HEK293 (cell line): ENCODE measurements around the gene RPS6KB2.

Experiments
- CTCF ChIA-PET: fragments of 350-600 bp; formaldehyde crosslinking; extraction: SDS; loops from one replicate; lab custom pipeline; 2021; ENCODE audit warnings: antibody characterized with exemption; lab: Yijun Ruan, JAX
- POLR2A ChIA-PET: fragments of 300-600 bp; formaldehyde crosslinking; extraction: SDS; loops from one replicate; lab custom pipeline; 2020; ENCODE audit warnings: antibody characterized with exemption, inconsistent platforms; lab: Yijun Ruan, JAX
- H3K27ac ChIP-seq: fragments of 200-500 bp; sonication (Bioruptor generic); 2 replicates; pipeline ENCODE4 v1.5.1; 2014; ENCODE audit warnings: low read depth, low read length, control low read depth, inconsistent platforms; ENCODE audit errors: extremely low read depth
- H3K36me3 ChIP-seq, 2 experiments: fragments of 200-500 bp in 1 of 2; sonication (Bioruptor generic) in 1 of 2; 1 replicate in 1 of 2; 2 replicates in 1 of 2; pipeline ENCODE4 v1.5.1; 2014 to 2017; ENCODE audit warnings: inconsistent platforms in 2 of 2, low read length in 2 of 2; ENCODE audit not compliant: control insufficient read depth in 2 of 2, insufficient read depth in 1 of 2
- H3K4me1 ChIP-seq: fragments of 200-500 bp; sonication (Bioruptor generic); 2 replicates; pipeline ENCODE4 v1.5.1; 2014; ENCODE audit warnings: mild to moderate bottlenecking, low read length, inconsistent platforms; ENCODE audit not compliant: control insufficient read depth, insufficient read depth
- H3K4me3 ChIP-seq: 2 replicates; pipeline ENCODE4 v1.5.1; 2011; ENCODE audit warnings: low read depth, mild to moderate bottlenecking, control low read depth, low read length, moderate library complexity
- H3K9me3 ChIP-seq: fragments of 200-500 bp; sonication (Bioruptor generic); 2 replicates; pipeline ENCODE4 v1.5.1; 2014; ENCODE audit warnings: low read depth, low read length, inconsistent platforms; ENCODE audit not compliant: control insufficient read depth, insufficient read depth
- SP7 ChIP-seq: fragments of 450-650 bp; formaldehyde crosslinking; IDR thresholded peaks from 2 replicates; pipeline ENCODE4 v1.5.1; 2016; ENCODE audit warnings: missing biosample characterization, missing genetic modification characterization
- TRIM28 ChIP-seq: IDR thresholded peaks from 2 replicates; pipeline ENCODE4 v1.6.1; 2011; ENCODE audit warnings: low read length, control low read depth, borderline replicate concordance
- ZEB2 ChIP-seq: fragments of 450-650 bp; formaldehyde crosslinking; IDR thresholded peaks from 2 replicates; pipeline ENCODE4 v1.5.1; 2016; ENCODE audit warnings: missing biosample characterization, missing genetic modification characterization
- ZNF146 ChIP-seq: fragments of 450-650 bp; formaldehyde crosslinking; IDR thresholded peaks from 2 replicates; pipeline ENCODE4 v1.5.1; 2016; ENCODE audit warnings: missing biosample characterization, missing genetic modification characterization
- ZNF2 ChIP-seq: fragments of 450-650 bp; formaldehyde crosslinking; IDR thresholded peaks from 2 replicates; pipeline ENCODE4 v1.5.1; 2016; ENCODE audit warnings: missing biosample characterization, missing genetic modification characterization
- ZNF211 ChIP-seq: fragments of 450-650 bp; formaldehyde crosslinking; IDR thresholded peaks from 2 replicates; pipeline ENCODE4 v1.5.1; 2016; ENCODE audit warnings: low read depth, missing biosample characterization, missing genetic modification characterization
- ZNF600 ChIP-seq: fragments of 450-650 bp; formaldehyde crosslinking; IDR thresholded peaks from 2 replicates; pipeline ENCODE4 v1.5.1; 2016; ENCODE audit warnings: missing biosample characterization, missing genetic modification characterization
- ZNF660 ChIP-seq: fragments of 450-650 bp; IDR thresholded peaks from 2 replicates; pipeline ENCODE4 v1.5.1; 2018; ENCODE audit warnings: missing biosample characterization, mild to moderate bottlenecking, missing genetic modification characterization
- ZNF707 ChIP-seq: fragments of 450-650 bp; formaldehyde crosslinking; IDR thresholded peaks from 2 replicates; pipeline ENCODE4 v1.5.1; 2016; ENCODE audit warnings: missing biosample characterization, missing genetic modification characterization
- ZNF768 ChIP-seq: fragments of 450-650 bp; formaldehyde crosslinking; IDR thresholded peaks from 2 replicates; pipeline ENCODE4 v1.5.1; 2018; ENCODE audit warnings: missing biosample characterization, mild to moderate bottlenecking, missing genetic modification characterization
- ZSCAN30 ChIP-seq: fragments of 450-650 bp; IDR thresholded peaks from 2 replicates; pipeline ENCODE4 v1.5.1; 2018; ENCODE audit warnings: missing biosample characterization, mild to moderate bottlenecking, missing genetic modification characterization, moderate library complexity
- TF ChIP-seq, protein P1 (sequence below): fragments of 450-650 bp; formaldehyde crosslinking; IDR thresholded peaks from 2 replicates; pipeline ENCODE4 v1.5.1; 2016; ENCODE audit warnings: missing biosample characterization, missing genetic modification characterization, low read depth
- TF ChIP-seq, protein P2 (sequence below): fragments of 450-650 bp; formaldehyde crosslinking; IDR thresholded peaks from 2 replicates; pipeline ENCODE4 v1.5.1; 2016; ENCODE audit warnings: missing biosample characterization, missing genetic modification characterization
- TF ChIP-seq, protein P3 (sequence below): fragments of 450-650 bp; formaldehyde crosslinking; IDR thresholded peaks from 2 replicates; pipeline ENCODE4 v1.5.1; 2016; ENCODE audit warnings: missing biosample characterization, missing genetic modification characterization, borderline replicate concordance
- TF ChIP-seq, protein P4 (sequence below): fragments of 450-650 bp; formaldehyde crosslinking; IDR thresholded peaks from 2 replicates; pipeline ENCODE4 v1.5.1; 2016; ENCODE audit warnings: missing biosample characterization, missing genetic modification characterization
- TF ChIP-seq, protein P5 (sequence below): fragments of 450-650 bp; formaldehyde crosslinking; IDR thresholded peaks from 2 replicates; pipeline ENCODE4 v1.5.1; 2016; ENCODE audit warnings: missing biosample characterization, missing genetic modification characterization
- TF ChIP-seq, protein P6 (sequence below): fragments of 450-650 bp; formaldehyde crosslinking; IDR thresholded peaks from 2 replicates; pipeline ENCODE4 v1.5.1; 2016; ENCODE audit warnings: missing biosample characterization, missing genetic modification characterization

The RPS6KB2 gene

DNA sequence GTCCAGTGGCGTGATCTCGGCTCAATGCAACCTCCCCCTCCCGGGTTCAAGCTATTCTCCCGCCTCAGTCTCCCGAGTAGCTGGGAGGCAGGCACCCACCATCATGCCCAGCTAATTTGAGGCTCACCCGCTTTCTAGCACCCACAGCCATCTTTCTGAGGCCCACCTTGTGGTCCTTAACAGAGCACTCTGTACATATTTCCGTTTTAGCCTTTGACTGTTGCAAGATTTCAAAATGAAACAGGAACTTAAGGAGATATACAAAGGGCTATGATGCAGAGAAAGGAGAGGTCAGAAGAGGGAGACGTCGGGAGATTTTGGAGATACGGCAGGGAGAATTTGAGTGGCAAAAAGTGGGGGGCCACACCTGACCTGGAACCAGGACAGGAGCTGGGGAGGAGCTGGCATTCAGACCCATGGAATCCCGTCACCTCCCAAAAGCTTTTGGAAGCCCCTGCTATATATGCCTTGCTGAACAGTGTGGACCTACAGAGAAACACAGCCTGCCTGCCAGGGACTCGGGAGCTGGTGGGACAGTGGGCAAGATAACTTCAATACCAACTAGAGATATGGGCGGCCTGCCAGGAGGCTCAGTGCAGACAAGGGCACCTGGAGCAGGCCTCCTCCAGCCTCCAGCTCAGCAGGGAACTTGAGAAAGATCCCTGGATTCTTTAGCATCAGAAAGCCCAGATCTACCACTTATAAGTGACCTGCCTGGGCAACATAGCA, 46.9 kb upstream of the RPS6KB2 start:
- Histone ChIP-seq H3K4me1 (no peaks in the 10 kb centered on the region), H3K27ac (no peak overlapping the region), H3K4me3 (no peak overlapping the region), H3K9me3 (no peaks in the 10 kb centered on the region), H3K36me3 (no peaks in the 10 kb centered on the region)
- POLR2A ChIA-PET = interaction anchor here (0.7 to 3.2 kb wide), 5 partner anchors 10 to 30 kb away, joined by 3 to 15 read pairs (median 7); partner anchors contain the start of genes POLD4 and RAD9A
- no peak for TF ChIP-seq ZNF707 (tag by site-specific recombination)
- TF ChIP-seq ZNF211 (tag by site-specific recombination) = no peak
- TF ChIP-seq ZNF146 = no peak
- TF ChIP-seq, protein P1, sequence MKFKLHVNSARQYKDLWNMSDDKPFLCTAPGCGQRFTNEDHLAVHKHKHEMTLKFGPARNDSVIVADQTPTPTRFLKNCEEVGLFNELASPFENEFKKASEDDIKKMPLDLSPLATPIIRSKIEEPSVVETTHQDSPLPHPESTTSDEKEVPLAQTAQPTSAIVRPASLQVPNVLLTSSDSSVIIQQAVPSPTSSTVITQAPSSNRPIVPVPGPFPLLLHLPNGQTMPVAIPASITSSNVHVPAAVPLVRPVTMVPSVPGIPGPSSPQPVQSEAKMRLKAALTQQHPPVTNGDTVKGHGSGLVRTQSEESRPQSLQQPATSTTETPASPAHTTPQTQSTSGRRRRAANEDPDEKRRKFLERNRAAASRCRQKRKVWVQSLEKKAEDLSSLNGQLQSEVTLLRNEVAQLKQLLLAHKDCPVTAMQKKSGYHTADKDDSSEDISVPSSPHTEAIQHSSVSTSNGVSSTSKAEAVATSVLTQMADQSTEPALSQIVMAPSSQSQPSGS (tag by site-specific recombination) = no peak
- no peak for TF ChIP-seq ZNF600 (tag by site-specific recombination)
- CTCF ChIA-PET = interaction anchor here (0.5 to 25.6 kb wide), 26 partner anchors 8 to 982 kb away, joined by 3 to 898 read pairs (median 4); partner anchors contain the start of genes CLCF1, GRK2, POLD4 and PPP1CA

DNA sequence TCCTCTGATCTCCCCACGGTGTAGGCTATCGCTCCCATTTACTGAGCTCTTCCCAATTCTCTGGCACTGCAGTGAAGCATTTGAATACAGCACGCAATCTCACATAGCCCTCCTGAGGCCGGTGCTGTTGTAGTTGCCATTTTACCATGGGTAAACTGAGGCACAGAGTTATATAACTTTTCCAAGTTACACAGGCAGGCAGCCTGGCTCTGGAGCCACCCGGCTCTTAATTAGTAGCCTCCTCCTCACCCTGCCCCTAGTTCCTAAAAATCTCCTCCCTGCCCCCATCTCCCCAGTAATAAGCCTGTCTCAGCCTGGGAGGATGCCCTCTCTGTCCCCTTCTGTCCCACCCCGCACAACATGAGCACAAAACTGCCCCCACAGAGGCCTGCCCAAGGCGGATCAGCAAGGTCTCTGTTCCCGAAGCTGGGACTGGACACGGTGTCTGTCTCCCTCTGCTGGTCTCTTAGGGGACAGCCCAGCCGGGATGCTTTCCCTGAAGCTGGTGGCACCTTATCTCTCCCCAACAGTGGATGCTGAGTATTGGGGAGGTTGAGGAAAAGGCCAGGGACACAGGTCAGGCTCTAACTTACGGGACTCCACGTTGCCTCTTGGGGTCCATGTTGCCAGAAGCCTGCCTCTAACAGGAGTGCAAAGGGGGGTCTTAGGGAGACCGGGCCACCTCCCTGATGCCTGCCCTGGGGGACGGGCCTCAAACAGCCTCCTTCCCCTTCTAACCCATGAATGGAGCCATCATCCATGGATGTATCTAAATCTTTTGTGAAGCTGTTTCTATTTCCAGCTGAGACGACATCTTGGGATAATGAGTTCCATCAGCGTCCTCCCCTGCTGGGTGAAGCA, 45.8 kb upstream of the RPS6KB2 start:
- Histone ChIP-seq H3K4me1 (no peaks in the 10 kb centered on the region), H3K27ac (no peak overlapping the region), H3K36me3 (no peaks in the 10 kb centered on the region), H3K9me3 (no peaks in the 10 kb centered on the region), H3K4me3 (no peak overlapping the region)
- ChIA-PET CTCF (interaction anchor here (0.5 to 25.6 kb wide), 36 partner anchors 9 to 1695 kb away, joined by 3 to 898 read pairs (median 4); partner anchors contain the start of genes CLCF1, GRK2, POLD4 and PPP1CA), POLR2A (interaction anchor here (0.6 to 3.2 kb wide), 7 partner anchors 8 to 73 kb away, joined by 3 to 15 read pairs (median 4); partner anchors contain the start of genes CABP4, POLD4 and RAD9A)
- TF ChIP-seq ZNF768 (tag by site-specific recombination) = peak; percentile 100
- 0 out of 2 replicates have a peak, but pooled peaks have one; percentile 47 for TF ChIP-seq ZNF2 (tag by site-specific recombination)
- TF ChIP-seq, protein P2, sequence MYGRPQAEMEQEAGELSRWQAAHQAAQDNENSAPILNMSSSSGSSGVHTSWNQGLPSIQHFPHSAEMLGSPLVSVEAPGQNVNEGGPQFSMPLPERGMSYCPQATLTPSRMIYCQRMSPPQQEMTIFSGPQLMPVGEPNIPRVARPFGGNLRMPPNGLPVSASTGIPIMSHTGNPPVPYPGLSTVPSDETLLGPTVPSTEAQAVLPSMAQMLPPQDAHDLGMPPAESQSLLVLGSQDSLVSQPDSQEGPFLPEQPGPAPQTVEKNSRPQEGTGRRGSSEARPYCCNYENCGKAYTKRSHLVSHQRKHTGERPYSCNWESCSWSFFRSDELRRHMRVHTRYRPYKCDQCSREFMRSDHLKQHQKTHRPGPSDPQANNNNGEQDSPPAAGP (tag by site-specific recombination) = peak; percentile 35; the same call in 1 of the 2 replicates
- TF ChIP-seq, protein P3, sequence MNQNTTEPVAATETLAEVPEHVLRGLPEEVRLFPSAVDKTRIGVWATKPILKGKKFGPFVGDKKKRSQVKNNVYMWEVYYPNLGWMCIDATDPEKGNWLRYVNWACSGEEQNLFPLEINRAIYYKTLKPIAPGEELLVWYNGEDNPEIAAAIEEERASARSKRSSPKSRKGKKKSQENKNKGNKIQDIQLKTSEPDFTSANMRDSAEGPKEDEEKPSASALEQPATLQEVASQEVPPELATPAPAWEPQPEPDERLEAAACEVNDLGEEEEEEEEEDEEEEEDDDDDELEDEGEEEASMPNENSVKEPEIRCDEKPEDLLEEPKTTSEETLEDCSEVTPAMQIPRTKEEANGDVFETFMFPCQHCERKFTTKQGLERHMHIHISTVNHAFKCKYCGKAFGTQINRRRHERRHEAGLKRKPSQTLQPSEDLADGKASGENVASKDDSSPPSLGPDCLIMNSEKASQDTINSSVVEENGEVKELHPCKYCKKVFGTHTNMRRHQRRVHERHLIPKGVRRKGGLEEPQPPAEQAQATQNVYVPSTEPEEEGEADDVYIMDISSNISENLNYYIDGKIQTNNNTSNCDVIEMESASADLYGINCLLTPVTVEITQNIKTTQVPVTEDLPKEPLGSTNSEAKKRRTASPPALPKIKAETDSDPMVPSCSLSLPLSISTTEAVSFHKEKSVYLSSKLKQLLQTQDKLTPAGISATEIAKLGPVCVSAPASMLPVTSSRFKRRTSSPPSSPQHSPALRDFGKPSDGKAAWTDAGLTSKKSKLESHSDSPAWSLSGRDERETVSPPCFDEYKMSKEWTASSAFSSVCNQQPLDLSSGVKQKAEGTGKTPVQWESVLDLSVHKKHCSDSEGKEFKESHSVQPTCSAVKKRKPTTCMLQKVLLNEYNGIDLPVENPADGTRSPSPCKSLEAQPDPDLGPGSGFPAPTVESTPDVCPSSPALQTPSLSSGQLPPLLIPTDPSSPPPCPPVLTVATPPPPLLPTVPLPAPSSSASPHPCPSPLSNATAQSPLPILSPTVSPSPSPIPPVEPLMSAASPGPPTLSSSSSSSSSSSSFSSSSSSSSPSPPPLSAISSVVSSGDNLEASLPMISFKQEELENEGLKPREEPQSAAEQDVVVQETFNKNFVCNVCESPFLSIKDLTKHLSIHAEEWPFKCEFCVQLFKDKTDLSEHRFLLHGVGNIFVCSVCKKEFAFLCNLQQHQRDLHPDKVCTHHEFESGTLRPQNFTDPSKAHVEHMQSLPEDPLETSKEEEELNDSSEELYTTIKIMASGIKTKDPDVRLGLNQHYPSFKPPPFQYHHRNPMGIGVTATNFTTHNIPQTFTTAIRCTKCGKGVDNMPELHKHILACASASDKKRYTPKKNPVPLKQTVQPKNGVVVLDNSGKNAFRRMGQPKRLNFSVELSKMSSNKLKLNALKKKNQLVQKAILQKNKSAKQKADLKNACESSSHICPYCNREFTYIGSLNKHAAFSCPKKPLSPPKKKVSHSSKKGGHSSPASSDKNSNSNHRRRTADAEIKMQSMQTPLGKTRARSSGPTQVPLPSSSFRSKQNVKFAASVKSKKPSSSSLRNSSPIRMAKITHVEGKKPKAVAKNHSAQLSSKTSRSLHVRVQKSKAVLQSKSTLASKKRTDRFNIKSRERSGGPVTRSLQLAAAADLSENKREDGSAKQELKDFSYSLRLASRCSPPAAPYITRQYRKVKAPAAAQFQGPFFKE (tag by site-specific recombination) = no peak
- TF ChIP-seq, protein P4, sequence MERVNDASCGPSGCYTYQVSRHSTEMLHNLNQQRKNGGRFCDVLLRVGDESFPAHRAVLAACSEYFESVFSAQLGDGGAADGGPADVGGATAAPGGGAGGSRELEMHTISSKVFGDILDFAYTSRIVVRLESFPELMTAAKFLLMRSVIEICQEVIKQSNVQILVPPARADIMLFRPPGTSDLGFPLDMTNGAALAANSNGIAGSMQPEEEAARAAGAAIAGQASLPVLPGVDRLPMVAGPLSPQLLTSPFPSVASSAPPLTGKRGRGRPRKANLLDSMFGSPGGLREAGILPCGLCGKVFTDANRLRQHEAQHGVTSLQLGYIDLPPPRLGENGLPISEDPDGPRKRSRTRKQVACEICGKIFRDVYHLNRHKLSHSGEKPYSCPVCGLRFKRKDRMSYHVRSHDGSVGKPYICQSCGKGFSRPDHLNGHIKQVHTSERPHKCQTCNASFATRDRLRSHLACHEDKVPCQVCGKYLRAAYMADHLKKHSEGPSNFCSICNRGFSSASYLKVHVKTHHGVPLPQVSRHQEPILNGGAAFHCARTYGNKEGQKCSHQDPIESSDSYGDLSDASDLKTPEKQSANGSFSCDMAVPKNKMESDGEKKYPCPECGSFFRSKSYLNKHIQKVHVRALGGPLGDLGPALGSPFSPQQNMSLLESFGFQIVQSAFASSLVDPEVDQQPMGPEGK (tag by site-specific recombination) = peak; percentile 42; the same call in 1 of the 2 replicates
- 0 out of 2 replicates have a peak, but pooled peaks have one; percentile 42 for TF ChIP-seq SP7
- no peak for TF ChIP-seq ZEB2 (tag by site-specific recombination)
- TF ChIP-seq, protein P5, sequence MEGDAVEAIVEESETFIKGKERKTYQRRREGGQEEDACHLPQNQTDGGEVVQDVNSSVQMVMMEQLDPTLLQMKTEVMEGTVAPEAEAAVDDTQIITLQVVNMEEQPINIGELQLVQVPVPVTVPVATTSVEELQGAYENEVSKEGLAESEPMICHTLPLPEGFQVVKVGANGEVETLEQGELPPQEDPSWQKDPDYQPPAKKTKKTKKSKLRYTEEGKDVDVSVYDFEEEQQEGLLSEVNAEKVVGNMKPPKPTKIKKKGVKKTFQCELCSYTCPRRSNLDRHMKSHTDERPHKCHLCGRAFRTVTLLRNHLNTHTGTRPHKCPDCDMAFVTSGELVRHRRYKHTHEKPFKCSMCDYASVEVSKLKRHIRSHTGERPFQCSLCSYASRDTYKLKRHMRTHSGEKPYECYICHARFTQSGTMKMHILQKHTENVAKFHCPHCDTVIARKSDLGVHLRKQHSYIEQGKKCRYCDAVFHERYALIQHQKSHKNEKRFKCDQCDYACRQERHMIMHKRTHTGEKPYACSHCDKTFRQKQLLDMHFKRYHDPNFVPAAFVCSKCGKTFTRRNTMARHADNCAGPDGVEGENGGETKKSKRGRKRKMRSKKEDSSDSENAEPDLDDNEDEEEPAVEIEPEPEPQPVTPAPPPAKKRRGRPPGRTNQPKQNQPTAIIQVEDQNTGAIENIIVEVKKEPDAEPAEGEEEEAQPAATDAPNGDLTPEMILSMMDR (tag by site-specific recombination) = peak; percentile 92
- TF ChIP-seq TRIM28 = no peak
- TF ChIP-seq, protein P6, sequence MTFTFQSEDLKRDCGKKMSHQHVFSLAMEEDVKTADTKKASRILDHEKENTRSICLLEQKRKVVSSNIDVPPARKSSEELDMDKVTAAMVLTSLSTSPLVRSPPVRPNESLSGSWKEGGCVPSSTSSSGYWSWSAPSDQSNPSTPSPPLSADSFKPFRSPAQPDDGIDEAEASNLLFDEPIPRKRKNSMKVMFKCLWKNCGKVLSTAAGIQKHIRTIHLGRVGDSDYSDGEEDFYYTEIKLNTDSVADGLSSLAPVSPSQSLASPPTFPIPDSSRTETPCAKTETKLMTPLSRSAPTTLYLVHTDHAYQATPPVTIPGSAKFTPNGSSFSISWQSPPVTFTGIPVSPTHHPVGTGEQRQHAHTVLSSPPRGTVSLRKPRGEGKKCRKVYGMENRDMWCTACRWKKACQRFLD (tag by site-specific recombination) = no peak
- TF ChIP-seq ZNF660 = 0 out of 2 replicates have a peak, but pooled peaks have one; percentile 31
- TF ChIP-seq ZSCAN30 (tag by site-specific recombination) = peak; percentile 39; the same call in 1 of the 2 replicates
